NCI-H146 (cell line): Measurements from ENCODE around the gene TNFRSF8.
A peak's percentile ranks its signal among the peaks of the same experiment; 100 is the strongest.

ENCODE experiments used
- DNase-seq: peaks from one replicate; lab custom pipeline; 2025; lab: John Stamatoyannopoulos, UW

TNFRSF8 gene

DNA sequence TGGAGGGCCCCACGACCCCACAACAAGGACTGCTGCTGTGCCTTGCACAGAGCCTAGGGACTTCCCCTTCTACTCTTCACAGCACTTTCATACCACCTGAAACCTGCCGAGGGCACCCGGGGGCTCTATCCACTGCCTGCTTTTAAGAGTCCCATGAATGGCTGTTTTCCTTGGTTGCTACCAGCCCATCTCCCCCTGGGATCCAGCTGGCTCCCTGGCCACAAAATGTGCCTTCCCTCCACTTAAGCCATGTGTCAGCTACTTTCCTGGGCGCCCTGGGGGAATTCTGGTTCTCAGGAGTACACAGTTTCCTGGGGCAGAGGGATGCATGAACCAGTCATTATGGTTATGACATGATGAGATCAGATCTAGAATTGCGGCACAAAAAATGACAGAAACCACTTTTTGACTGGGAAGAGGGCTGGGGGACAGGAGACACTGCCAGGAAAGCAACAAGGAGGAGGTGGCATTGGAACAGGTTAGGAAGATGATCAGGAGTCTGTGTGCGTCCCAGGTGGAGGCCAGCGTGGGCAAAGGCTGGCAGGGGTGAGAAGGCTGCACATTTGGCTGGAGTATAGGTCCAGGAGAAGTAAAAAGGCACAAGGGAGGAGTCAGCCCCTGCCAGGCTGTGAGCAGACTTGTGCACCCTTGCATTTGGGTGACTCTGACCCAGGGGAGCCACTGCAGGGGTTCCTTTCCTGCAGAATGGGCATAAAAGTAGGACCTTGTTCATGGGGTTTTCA lies 3.2 kb upstream of the TNFRSF8 start:
- no peak for DNase-seq

DNA sequence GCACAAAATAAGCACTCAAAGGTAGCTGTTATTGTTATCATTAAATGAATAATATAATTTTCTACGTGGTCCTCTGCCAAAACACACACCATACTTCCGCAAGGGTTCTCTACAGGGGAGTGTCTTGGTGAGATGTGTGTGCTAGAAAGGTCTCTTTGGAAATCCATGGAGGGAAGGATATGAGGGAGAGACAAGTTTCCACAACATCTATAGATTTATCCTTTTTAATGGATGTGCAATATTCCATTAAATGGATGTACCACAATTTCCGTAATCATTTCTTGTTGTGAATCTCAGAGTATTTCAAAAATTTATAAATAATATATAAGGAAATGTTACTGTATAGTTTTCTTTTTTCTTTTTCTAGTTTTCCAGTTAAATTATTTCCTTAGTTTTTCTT lies 2.6 kb upstream of the TNFRSF8 start:
- DNase-seq, result no peak

DNA sequence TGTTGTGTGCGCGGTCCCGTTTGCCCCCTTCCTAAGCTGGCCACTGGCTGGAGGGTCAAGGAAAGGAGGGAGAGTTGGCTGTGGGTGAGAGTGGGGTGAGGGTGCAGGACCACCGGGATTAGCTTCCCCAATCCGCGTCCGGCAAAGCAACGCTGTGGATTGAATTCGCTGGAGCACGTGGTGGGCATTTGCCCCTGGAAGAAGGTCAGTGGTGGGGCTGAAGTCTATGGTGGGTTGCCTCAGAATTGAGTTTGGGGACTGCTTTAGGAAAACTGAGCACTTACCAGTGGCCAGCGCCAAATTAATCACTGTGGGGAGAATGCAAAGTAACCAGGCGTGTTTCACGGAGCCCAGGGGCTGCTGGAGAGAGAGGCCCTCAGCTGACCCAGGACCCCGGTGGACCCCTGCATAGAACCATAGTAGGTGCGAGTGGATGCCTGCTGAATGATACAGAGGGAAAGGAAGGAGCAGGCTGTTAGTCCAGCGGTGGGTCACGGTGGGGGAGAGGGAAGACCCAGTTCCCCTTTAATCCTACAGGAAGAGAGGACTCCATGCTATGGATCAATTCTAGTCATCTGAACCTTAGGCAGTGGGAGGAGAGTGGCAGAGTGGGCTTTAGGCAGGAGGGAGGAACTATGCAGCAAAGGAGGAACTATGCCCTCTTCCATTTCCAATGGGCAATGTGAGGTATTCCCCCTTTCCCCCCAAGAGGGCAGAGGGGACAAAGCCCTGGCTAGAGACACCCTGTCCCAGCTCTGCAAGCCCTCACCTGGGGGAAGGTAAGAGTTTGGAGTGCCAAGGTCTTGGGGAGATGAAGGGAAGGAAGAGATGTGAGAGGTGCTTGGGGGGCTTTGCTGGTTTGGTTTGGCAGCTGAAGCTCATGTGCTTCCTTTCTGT lies 1.2 kb downstream of the TNFRSF8 start:
- DNase-seq, result no peak

DNA sequence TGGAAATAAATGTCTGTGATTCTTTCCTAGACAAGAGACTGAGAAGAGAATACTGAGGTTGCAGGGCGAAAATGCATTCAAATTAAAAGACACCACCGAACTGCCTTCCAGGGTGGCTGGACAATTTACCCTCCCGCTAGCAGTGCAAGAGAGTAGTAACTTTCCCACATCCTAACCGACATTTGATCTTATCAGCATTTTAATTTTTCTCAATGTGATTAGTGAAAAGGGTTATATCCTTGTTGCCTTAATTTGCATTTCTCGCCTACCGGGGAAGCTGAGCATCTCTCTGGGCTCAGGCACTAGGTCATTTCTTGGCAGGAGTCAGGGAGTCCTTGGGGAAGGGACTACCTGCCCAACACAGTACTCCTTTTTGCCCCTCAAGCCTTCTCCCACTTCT lies 2.8 kb downstream of the TNFRSF8 start:
- DNase-seq, result no peak

DNA sequence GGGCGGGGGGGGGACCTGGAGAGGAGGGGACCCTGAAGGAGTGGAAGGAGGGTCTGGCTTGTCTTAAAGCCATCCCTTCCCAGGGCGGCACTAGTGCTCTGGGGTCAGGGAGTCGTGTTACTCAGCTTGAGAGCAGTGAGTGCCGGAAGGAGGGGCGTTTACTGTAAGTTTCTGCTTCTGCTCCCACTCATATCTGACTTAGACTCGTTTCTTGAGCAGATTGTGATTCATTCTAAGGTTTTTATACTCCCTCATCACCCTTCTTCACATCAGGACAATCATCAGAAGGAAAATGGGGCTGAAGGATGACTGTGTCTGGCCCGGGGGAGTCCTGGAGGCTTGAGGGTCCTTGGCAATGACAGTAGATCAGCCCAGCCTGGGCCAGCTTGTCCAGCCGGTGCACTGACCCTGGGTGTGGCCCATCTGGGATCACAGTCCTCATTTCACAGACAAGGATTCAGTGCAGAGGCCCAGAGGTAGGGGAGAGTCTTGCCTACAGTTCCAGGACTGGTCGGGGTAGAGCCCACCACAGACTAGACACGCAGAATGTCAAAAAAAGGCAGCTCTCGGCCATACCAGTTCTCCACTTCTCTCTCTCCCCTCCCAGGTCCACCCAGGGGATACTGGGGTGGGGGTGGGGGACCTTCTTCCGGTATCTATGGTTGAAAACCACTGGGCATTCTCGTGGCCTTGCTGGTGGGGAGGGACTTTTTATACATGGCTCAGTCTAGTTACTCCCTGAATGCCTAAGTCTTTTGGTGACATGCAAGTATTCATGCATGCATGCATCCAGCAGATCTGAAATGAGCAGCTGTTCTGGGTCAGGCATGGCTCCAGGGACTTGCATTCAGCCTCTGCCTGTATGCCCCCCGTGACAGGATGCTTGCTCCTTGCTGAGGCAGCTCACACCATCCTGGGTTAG lies 5.1 kb downstream of the TNFRSF8 start:
- DNase-seq, result no peak

DNA sequence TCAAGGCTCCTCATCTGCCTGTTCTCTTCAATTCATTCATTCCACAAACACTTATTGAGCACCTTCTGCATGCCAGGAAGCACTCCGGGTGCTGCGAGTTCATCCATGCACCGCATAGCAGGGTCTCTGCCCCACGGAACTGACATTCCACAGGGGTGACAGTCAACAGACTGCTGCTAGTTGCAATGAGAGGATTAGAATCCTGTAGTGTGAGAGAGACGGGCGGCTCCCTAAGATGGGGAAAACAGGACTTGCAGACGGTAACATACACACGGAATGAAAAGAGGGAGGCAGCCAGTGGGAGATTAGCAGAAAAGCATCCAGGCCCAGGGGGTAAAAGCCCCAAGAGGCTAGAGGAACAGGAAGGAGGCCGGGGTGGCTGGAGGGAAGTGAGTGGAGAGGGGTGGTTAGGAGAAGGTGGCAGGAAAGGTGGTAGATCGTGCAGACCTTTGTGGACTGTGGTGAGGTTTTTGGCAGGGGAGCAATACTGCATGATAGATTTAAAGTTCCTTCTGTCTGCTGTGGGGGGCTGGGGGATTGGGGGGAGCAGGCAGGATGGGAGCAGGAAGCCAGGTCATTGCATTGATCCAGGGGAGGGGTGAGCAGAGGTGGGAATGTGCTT lies 6.6 kb downstream of the TNFRSF8 start:
- DNase-seq, result no peak

DNA sequence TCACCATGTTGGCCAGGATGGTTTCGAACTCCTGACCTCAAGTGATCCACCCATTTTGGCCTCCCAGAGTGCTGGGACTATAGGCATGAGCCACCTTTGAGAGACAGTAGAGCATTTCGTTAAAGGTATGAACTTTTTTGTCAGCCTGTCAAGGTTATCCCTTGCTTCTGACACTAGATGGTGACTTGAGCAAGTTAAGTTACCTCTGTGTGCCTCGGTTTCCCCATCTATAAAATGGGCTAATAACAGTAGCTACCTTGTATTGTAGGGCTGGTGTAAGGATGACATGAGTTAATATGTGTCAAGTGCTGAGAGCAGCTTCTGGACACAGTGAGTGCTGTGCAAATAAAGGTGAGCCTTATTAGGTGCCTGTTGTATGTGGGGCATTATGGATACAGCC lies 8.8 kb downstream of the TNFRSF8 start:
- no peak for DNase-seq

DNA sequence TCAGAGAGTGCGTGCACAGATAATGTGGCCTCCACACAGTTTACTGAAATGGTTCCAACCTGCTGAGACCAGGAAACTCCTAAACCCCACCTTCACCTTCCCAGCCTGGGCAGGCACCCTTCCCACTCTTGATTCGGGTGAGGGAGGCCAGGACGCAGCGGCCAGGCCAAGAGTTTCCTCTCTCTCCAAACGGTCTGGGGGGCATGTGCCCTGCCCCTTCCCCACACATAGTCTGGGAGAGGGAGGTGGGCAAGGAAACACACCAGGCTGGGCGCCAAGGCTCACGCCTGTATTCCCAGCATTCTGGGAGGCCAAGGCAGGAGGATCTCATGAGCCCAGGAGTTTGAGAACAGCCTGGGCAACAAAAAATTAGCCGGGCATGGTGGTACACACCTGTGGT lies 9.6 kb downstream of the TNFRSF8 start:
- DNase-seq, result no peak

DNA sequence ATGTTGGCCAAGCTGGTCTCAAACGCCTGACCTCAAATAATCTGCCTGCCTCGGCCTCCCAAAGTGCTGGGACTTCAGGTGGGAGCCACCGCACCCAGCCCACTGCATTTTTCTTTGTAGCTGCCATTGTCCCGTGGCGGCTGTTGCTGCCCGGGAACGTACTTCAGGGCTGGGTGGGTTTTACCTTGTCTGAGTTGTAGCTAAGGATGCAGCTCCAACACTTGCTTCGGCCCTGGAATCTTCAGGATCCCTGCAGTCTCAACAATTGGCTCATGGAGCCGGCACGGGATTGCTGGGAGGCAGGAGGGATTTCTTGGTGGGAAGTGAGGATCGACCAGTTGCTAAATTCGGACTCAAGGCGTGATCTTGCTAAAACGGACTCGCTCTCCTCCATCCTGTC lies 10.7 kb downstream of the TNFRSF8 start:
- no peak for DNase-seq

DNA sequence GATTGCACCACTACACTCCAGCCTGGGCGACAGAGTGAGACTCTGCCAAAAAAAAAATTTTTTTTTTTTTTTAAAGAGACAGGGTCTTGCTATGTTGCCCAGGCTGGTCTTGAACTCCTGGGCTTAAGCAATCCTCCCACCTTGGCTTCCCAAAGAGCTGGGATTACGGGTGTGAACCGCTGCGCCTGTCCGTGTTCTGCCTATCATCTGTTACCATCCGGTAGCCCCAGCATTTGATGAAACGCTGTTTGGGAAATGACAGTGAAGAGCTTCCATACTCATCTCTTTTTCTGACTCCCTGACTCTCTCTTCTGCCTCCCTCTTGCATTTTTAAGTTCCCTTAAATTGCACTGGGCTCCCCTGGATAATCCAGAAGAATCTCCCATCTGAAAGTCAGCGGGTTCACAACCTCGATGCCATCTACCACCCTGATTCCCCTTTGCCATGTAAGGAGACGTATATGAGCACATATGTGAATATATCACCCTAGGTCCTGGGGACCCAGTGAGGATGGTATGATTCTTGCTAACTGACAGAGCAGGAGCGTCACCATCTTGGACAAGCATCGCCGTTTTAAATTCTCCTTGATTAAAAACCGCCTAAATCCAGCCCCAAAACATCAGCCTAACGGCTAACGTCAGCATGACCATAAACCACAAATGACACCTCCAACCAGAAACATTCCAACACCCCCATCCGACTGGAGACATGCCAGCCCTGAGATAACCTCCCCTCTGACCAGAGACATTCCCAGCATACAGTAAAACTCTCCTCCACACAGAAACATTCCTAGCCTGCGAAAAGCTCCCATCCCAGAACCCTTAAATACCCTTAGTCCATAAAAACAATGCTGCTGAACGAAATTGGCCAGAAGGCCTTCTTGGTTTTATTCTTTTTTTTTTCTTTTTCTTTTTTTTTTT lies 12.4 kb downstream of the TNFRSF8 start:
- no peak for DNase-seq

DNA sequence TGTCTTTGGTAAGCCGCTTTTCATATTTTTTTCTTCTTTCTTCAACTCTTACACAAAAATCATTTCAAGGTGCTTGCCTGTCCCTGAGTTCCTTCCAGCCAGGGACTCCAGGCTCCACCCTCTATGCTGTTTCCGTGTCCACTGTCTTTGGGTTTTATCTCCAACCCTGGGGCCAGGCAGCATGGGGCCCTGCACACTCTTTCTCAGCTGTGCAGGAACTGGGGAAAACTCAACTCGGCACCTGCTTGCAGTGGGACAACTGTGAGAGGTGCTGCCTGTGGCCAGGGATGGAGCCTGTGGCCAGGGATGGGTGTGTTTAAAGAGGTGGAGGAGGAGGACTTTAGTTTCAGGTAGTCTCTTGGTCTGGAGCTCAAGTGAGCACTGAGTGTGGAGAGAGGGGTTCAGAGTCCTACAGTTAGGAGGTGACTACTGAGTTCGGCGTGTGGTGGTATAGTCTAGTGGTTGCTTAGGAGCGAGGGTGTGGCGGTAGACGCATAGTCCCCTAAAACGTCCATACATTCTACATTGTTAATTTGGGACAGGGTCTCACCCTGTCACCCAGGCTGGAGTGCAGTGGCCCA lies 13.4 kb downstream of the TNFRSF8 start:
- DNase-seq, result no peak

DNA sequence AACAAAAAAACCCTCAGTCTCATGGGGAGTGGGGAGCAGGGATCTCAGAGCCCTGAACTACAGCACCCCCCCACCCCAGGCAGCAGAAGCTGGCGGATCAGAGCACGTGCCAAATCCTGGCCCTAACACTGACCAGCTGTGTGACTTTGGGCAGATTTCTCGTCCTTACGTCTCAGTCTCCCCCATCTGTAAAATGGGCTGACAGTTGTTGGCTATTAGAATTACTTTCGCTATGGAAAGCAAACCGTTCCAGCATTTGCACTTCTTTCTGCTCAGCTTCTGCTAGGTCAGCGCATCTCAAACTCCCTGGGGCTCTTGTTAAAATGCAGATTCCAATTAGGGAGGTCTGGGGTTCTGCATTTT lies 15.5 kb downstream of the TNFRSF8 start:
- DNase-seq, result no peak

DNA sequence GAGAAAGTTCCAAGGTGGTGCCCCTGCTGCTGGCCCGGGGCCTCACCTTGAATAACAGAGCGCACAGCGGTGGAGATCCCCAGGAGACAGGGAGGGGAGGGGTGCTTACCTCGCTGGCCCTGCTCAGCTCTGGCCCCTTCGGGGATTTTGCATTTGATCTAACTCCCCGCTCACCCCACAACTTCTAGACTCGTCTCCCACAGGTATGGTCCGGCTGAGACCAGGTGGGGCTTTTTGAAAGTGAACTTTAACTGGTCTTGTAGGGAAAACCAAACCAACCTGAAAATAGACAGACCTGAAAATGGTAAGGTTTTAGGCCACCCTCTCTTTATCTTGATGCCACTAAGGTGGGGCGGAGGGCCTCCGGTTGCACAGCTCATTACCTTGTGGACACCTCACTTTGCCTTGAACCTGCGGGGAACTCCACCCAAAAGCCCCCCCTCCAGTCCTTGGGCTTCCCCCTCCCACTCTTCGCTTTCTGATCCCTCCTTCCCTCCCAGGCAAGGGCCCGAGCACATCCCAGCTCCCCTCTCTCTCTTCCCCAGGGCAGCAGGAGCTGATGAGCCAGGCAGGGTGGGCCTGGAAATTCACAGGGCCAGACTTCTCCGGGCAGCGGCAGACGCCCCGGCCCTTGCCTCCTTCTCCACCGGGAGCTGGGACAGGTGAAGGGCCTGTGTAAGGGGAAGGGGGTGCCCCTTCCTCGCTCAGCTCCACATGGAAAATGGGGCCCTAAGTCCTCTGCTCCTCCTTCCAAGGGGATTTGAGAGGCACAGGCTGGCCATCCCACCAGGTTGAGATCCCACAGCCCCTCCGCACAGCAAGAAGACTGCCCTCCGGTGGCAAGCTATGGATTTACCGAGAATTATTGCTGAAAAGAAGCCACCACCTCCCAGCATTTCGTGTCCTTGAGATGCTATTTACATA lies 16.1 kb downstream of the TNFRSF8 start:
- peak; percentile 30 for DNase-seq

DNA sequence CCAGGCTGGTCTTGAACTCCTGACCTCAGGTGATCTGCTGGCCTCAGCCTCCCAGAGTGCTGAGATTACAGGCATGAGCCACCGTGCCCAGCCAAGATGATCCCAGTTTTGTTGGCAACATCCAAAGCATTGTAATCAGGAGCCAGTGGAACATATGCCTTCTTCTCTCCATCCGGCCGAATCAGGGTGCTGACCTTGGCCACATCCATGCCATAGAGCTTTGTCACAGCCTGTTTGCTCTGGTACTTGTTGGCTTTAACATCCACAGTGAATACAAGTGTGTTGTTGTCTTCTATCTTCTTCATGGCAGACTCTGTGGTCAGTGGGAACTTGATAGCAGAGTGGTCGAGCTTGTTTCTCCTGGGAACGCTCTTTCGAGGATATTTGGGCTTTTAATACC lies 17.1 kb downstream of the TNFRSF8 start:
- DNase-seq, result no peak

DNA sequence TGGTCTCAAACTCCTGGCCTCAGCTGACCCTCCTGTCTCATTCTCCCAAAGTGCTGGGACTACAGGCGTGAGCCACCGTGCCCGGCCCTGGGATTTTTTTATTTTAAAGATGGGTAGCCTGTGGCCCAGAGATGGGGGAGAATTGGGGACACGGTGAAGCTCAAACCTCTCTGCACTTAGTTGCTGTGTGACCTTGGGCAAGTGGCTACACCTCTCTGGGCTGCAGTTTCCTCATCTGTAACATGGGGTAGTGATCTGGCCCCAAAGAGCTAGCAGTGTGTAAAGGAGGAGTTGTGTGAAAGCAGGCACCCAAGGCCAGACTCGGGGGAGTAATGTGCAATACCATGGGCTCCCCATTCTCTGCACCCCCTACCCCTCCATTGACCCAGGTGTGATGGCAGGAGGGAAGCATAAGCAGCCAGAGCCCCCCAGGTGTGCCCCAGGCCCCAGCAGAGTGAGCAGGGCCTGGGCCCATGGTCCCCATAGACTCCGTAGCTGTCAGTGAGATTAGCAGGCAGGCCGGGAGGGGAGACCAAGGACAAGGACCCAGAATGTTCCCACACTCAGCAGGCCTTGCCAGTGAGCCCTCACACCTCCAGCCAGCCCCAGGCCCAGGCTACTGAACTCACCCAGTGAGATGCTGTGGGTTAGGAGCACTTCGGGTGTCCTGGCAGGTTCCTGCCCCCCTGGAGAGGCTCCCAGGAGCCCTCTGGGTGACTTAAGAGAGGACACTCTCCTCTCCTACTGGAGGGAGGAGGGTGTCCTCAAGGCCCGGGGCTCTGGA lies 17.9 kb downstream of the TNFRSF8 start:
- no peak for DNase-seq

DNA sequence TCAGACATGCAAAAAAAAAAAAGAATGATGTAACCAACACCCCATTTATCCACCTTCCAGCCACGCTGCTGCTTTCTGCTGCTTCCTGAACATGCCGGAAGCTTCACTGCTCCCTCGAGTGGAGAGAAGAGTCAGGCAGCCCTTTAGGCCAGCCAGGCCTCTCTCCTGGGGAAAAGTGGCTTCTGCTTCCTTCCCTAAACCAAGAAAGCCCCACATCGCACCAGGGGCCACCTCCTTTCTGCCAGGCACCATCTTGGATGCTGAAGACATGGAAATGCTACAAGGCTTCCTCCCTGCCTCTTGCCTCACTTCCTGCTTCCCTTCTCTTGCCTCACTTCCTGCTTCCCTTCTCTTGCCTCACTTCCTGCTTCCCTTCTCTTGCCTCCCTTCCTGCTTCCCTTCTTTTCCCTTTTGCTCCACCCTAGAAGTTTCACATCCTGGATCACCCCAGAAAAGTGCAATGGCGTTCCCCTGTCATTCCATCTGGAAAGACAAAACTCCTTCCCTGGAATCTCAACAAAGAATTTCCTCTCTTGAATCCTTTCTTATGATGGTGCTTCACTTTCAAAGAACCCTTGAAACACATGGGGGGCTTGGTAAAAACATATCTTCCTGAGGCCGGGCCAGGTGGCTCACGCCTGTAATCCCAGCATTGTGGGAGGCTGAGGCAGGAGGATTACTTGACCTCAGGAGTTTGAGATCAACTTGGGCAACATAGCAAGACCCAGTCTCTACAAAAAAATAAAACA lies 18.7 kb downstream of the TNFRSF8 start:
- no peak for DNase-seq

DNA sequence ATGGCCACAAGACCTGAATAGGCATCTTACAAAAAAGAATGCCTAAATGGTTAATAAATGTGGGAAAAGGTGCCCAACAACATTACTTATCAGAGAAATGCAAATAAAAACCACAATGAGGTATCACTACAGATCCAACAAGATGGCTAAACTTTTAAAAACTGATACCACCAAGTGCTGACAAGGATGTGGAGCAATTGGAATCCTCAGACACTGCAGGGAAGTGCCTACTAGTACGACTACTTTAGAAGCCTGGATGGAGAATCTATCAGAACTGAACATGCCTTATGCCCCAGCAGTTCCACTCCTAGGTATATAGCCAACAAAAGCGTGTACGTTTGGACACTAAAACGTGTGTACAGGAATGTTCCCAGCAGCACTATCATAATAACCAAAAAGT lies 19.9 kb downstream of the TNFRSF8 start:
- DNase-seq, result no peak

DNA sequence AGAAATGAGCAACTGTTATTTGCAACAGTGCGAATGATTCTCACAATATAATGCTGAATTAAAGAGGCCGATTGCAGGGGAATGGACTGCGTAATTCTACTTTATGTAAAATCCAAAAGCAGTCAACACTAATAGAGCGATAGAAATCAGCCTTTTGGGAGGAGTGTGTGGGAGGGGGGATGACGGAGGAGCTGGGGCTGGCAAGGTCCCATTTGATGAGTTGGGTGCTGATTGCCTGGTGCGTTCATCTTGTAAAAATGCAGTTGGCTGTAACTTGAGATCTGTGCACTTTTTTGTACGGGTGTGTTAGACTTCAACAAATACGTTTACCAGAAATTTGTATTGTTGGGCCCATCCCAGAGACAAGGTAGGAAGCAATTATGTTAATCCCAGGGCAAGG lies 20.7 kb downstream of the TNFRSF8 start:
- DNase-seq, result no peak
